ENCODE measurements around the gene INSIG2. TPM values are rescaled to one million over a fixed set of nuclear protein-coding genes. Genes with fewer than 3 reads are reported as not detected.

The INSIG2 gene
- total RNA-seq, 1 experiment from 2014 or later, result 10.7 TPM

GRCh38 chr2:118046634-118047210 is 41.5 kb upstream of the INSIG2 start:
- ChIA-PET POLR2A (no interaction called here), CTCF (interaction anchor here (0.6 to 2.8 kb wide), 50 partner anchors 9 to 835 kb away, joined by 3 to 38 read pairs (median 4); partner anchors contain the start of genes CCDC93, EN1 and INSIG2)
- peaks cover 10% of the 10 kb centered on the region for H3K4me1 Mint-ChIP-seq
- TF ChIP-seq CTCF (IDR thresholded peaks at IDR 0.05) (peak; percentile 33; the same call in 1 of the 2 replicates), NR1H2 (CRISPR knock-in tag; IDR thresholded peaks at IDR 0.05) (no peak)
- no peaks in the 10 kb centered on the region for H3K36me3 Mint-ChIP-seq
- no peak overlapping the region for H3K27ac Mint-ChIP-seq
- DNase-seq (ENCODE audit: low spot score) (no peak), ATAC-seq (0 out of 2 replicates have a peak, but pooled peaks have one; percentile 34)
- peaks cover 5% of the 10 kb centered on the region; the same call in 1 of the 2 replicates for H3K27me3 Mint-ChIP-seq (ENCODE audit: low read depth)
- no peaks in the 10 kb centered on the region for H3K9me3 Mint-ChIP-seq
- H3K4me3 Mint-ChIP-seq, result no peak overlapping the region

GRCh38 chr2:118047380-118047826 is 40.9 kb upstream of the INSIG2 start:
- H3K4me1 Mint-ChIP-seq, result peaks cover 10% of the 10 kb centered on the region
- no peak overlapping the region for H3K27ac Mint-ChIP-seq
- H3K4me3 Mint-ChIP-seq, result no peak overlapping the region
- CTCF ChIA-PET, result interaction anchor here (0.6 to 2.8 kb wide), 34 partner anchors 8 to 834 kb away, joined by 3 to 38 read pairs (median 4); partner anchors contain the start of gene INSIG2
- no peaks in the 10 kb centered on the region for H3K36me3 Mint-ChIP-seq
- no peak for DNase-seq (ENCODE audit: low spot score)
- no peak for ATAC-seq
- POLR2A ChIA-PET, result no interaction called here
- no peak for TF ChIP-seq ZNF532 (CRISPR knock-in tag; IDR thresholded peaks at IDR 0.05; ENCODE audit: borderline replicate concordance)
- TF ChIP-seq NR3C1 (CRISPR knock-in tag; conservative IDR thresholded peaks at IDR 0.05; ENCODE audit: low read depth), result no peak
- no peak for TF ChIP-seq AR (CRISPR knock-in tag; IDR thresholded peaks at IDR 0.05)
- no peak for TF ChIP-seq E2F1 (CRISPR knock-in tag; IDR thresholded peaks at IDR 0.05)
- TF ChIP-seq PREB (CRISPR knock-in tag; IDR thresholded peaks at IDR 0.05; ENCODE audit: borderline replicate concordance), result no peak
- TF ChIP-seq ZNF317 (CRISPR knock-in tag; IDR thresholded peaks at IDR 0.05; ENCODE audit: borderline replicate concordance, low read depth), result no peak
- TF ChIP-seq CBFB (CRISPR knock-in tag; IDR thresholded peaks at IDR 0.05; ENCODE audit: low read depth), result no peak
- TF ChIP-seq ATF6 (CRISPR knock-in tag; IDR thresholded peaks at IDR 0.05), result no peak
- TF ChIP-seq AFF4 (CRISPR knock-in tag; IDR thresholded peaks at IDR 0.05; ENCODE audit: borderline replicate concordance), result no peak
- no peaks in the 10 kb centered on the region for H3K9me3 Mint-ChIP-seq
- peaks cover 5% of the 10 kb centered on the region; the same call in 1 of the 2 replicates for H3K27me3 Mint-ChIP-seq (ENCODE audit: low read depth)

Measured in WTC11 (cell line).